HepG2 (cell line): ENCODE results near the gene ZNF524. TPM values are rescaled to one million over a fixed set of nuclear protein-coding genes. Genes with fewer than 3 reads are reported as not detected.

ENCODE experiments used
- ATAC-seq: fragments of 200-7000 bp; cut with Tn5 transposase; 3 replicates; pipeline ENCODE4 v1.9.1; 2020; ENCODE audit warnings: mild to moderate bottlenecking, moderate library complexity
- BruUV-seq: library from RNA; stranded (reverse); fragments of 400-500 nt; replicated peaks from 2 replicates; lab custom pipeline; 2021; lab: Mats Ljungman, UMichigan
- CTCF ChIA-PET: fragments of 300-600 bp; formaldehyde crosslinking; extraction: SDS; loops from one replicate; lab custom pipeline; 2021; ENCODE audit warnings: low total read pairs, inconsistent platforms, low intra/inter-chr PET ratio; lab: Yijun Ruan, JAX
- POLR2A ChIA-PET: fragments of 350-600 bp; sonication (Branson Sonifier 250); formaldehyde crosslinking; loops from one replicate; lab custom pipeline; 2020; ENCODE audit warnings: antibody characterized with exemption, inconsistent platforms; lab: Yijun Ruan, JAX
- DNase-seq: peaks from one replicate; pipeline ENCODE4 v3.0.0-alpha.2; 2015; ENCODE audit warnings: low spot score
- FAIRE-seq: peaks from 3 replicates; lab custom pipeline; 2011; peaks lifted over from hg19 to GRCh38; lab: Jason Lieb, UNC
- H2AFZ ChIP-seq: one replicate; pipeline ENCODE4 v1.6.1; 2011; ENCODE audit warnings: low read length, inconsistent platforms
- H3K27ac ChIP-seq: fragments of 300-600 bp; 3 replicates; pipeline ENCODE4 v1.8.0; 2011; ENCODE audit warnings: mixed run types, mild to moderate bottlenecking, mixed read lengths, low read length, inconsistent platforms; ENCODE audit not compliant: insufficient read depth; ENCODE audit errors: extremely low read length
- H3K27me3 ChIP-seq, 2 experiments: fragments of 200-600 bp in 1 of 2; 2 replicates in 1 of 2; 3 replicates in 1 of 2; pipeline versions ENCODE4 v1.6.0 to v1.8.0; 2011; ENCODE audit warnings: low read length in 2 of 2, mild to moderate bottlenecking in 2 of 2, moderate library complexity in 2 of 2, inconsistent platforms in 1 of 2; ENCODE audit not compliant: insufficient read depth in 2 of 2, control insufficient read depth in 1 of 2
- H3K36me3 ChIP-seq, 2 experiments: fragments of 200-600 bp in 1 of 2; replicated peaks in 1 of 2; 2 replicates in 1 of 2; 3 replicates in 1 of 2; pipeline versions ENCODE4 v1.5.1 to v1.8.0; 2011; ENCODE audit warnings: low read length in 2 of 2, inconsistent platforms in 1 of 2; ENCODE audit not compliant: insufficient read depth in 2 of 2, control insufficient read depth in 1 of 2
- H3K4me1 ChIP-seq: 2 replicates; pipeline ENCODE4 v1.5.1; 2012; ENCODE audit warnings: low read length, inconsistent platforms; ENCODE audit not compliant: insufficient read depth
- H3K4me2 ChIP-seq: 2 replicates; pipeline ENCODE4 v1.6.0; 2011; ENCODE audit warnings: low read depth, low read length, inconsistent platforms
- H3K4me3 ChIP-seq, 3 experiments: fragments of 200-600 bp in 1 of 3; sonication (generic), shearing (Covaris generic) in 1 of 3; replicated peaks in 1 of 3; 2 replicates each; pipeline ENCODE4 v1.5.1; 2011 to 2016; ENCODE audit warnings: low read length in 3 of 3, inconsistent platforms in 2 of 3, low read depth in 2 of 3, mild to moderate bottlenecking in 2 of 3, control low read depth in 1 of 3, mixed read lengths in 1 of 3; ENCODE audit not compliant: insufficient read depth in 1 of 3
- H3K79me2 ChIP-seq: one replicate; pipeline ENCODE4 v1.6.1; 2011; ENCODE audit warnings: low read length, inconsistent platforms; ENCODE audit not compliant: insufficient read depth
- H3K9ac ChIP-seq: 2 replicates; pipeline ENCODE4 v1.6.0; 2011; ENCODE audit warnings: mild to moderate bottlenecking, low read depth, low read length, inconsistent platforms; ENCODE audit not compliant: insufficient read depth
- H3K9me3 ChIP-seq: 2 replicates; pipeline ENCODE4 v1.5.1; 2012; ENCODE audit warnings: mild to moderate bottlenecking, low read length
- H4K20me1 ChIP-seq: 2 replicates; pipeline ENCODE4 v1.6.0; 2011; ENCODE audit warnings: inconsistent platforms, mild to moderate bottlenecking, low read length, moderate library complexity; ENCODE audit not compliant: insufficient read depth
- ELF1 ChIP-seq: sonication (generic); formaldehyde crosslinking; IDR thresholded peaks from 2 replicates; pipeline ENCODE4 v1.4.0; 2020; ENCODE audit warnings: missing genetic modification reagents
- EZH2 ChIP-seq: conservative IDR thresholded peaks from 2 replicates; pipeline ENCODE4 v1.6.1; 2012; ENCODE audit warnings: mild to moderate bottlenecking, low read depth, low read length, moderate library complexity
- FOXA3 ChIP-seq: IDR thresholded peaks from 2 replicates; pipeline ENCODE4 v1.6.1; 2016; ENCODE audit warnings: missing genetic modification reagents, missing compliant biosample characterization
- HNF4A ChIP-seq: sonication (generic); formaldehyde crosslinking; IDR thresholded peaks from 2 replicates; pipeline ENCODE4 v1.4.0; 2020; ENCODE audit warnings: missing genetic modification reagents
- KDM2A ChIP-seq: sonication (generic); formaldehyde crosslinking; IDR thresholded peaks from 2 replicates; pipeline ENCODE4 v1.4.0; 2020; ENCODE audit warnings: low read depth, missing genetic modification reagents, borderline replicate concordance
- PRMT3 ChIP-seq: sonication (generic); formaldehyde crosslinking; IDR thresholded peaks from 2 replicates; pipeline ENCODE4 v1.8.1; 2022; ENCODE audit warnings: low read depth, mild to moderate bottlenecking, moderate library complexity, missing genetic modification reagents, borderline replicate concordance
- SSRP1 ChIP-seq: IDR thresholded peaks from 2 replicates; pipeline ENCODE4 v1.6.1; 2016; ENCODE audit warnings: control low read depth
- TEAD2 ChIP-seq: sonication (generic); formaldehyde crosslinking; IDR thresholded peaks from 2 replicates; pipeline ENCODE4 v1.9.0; 2021; ENCODE audit warnings: missing genetic modification reagents
- WIZ ChIP-seq: sonication (generic); formaldehyde crosslinking; IDR thresholded peaks from 2 replicates; pipeline ENCODE4 v1.5.1; 2020; ENCODE audit warnings: mild to moderate bottlenecking, missing genetic modification reagents
- YEATS4 ChIP-seq: sonication (generic); formaldehyde crosslinking; IDR thresholded peaks from 2 replicates; pipeline ENCODE4 v1.4.0; 2020; ENCODE audit warnings: missing genetic modification reagents, borderline replicate concordance
- ZSCAN21 ChIP-seq: sonication (generic); formaldehyde crosslinking; IDR thresholded peaks from 2 replicates; pipeline ENCODE4 v1.8.0; 2022; ENCODE audit warnings: mild to moderate bottlenecking, missing genetic modification reagents, moderate library complexity, borderline replicate concordance
- WGBS: methylation state at CpG from one replicate; pipeline ENCODE4 v1.1.6; 2017; ENCODE audit warnings: low lambda C conversion rate; 5-methylcytosine and 5-hydroxymethylcytosine counted together
- in situ Hi-C: cut with HindIII; loops from 2 replicates; pipeline ENCODE4 v1.10.0; 2017; ENCODE audit warnings: low pct_unique_long_range_greater_than_20kb; ENCODE audit not compliant: extremely low pct_ligation_motif_present
- intact Hi-C: fragments of 100-400 bp; cut with micrococcal nuclease; formaldehyde crosslinking; loops from one replicate; pipeline ENCODE4 v1.10.0; 2022; ENCODE audit not compliant: unreplicated experiment
- polyA plus RNA-seq, 8 experiments: library from polyadenylated mRNA; depleted of rRNA in 3 of 8; stranded (reverse) in 7 of 8; unstranded in 1 of 8; fragments of >200 nt; fragmentation: Illumina TruSeq in 4 of 8; extraction: Trizol in 4 of 8; gene quantifications; 2 replicates each; pipeline versions ENCODE4 v1.2.1 to v1.2.3, GENCODE V29; 2011 to 2016; ENCODE audit warnings: low read depth in 4 of 8, missing spikeins in 1 of 8, mixed read lengths in 1 of 8; ENCODE audit not compliant: insufficient read depth in 1 of 8
- total RNA-seq, 5 experiments: library from RNA; depleted of rRNA; stranded (reverse); fragments of >200 nt; fragmentation: Illumina TruSeq; extraction: Trizol; gene quantifications; 2 replicates each; pipeline ENCODE4 v1.2.3, GENCODE V29; 2016; ENCODE audit warnings: low read depth in 1 of 5
- TF ChIP-seq, protein P1 (sequence below): IDR thresholded peaks from 2 replicates; pipeline ENCODE4 v1.6.1; 2016; ENCODE audit warnings: missing genetic modification reagents, missing compliant biosample characterization
- TF ChIP-seq, protein P2 (sequence below): IDR thresholded peaks from 2 replicates; pipeline ENCODE4 v1.6.1; 2016
- TF ChIP-seq, protein P3 (sequence below): sonication (generic); formaldehyde crosslinking; IDR thresholded peaks from 2 replicates; pipeline ENCODE4 v1.4.0; 2020; ENCODE audit warnings: mild to moderate bottlenecking, missing genetic modification reagents, borderline replicate concordance
- TF ChIP-seq, protein P4 (sequence below), 2 experiments: IDR thresholded peaks; 2 replicates each; pipeline ENCODE4 v1.6.1; 2011 to 2012; ENCODE audit warnings: low read length in 2 of 2, borderline replicate concordance in 1 of 2, low read depth in 1 of 2, mild to moderate bottlenecking in 1 of 2, moderate library complexity in 1 of 2

ZNF524 gene
- total and polyA plus RNA-seq, 2 of the 13 experiments (the other 11 are each of a cell fraction or from before 2014, with no cell fraction given): 3.2 to 4.6 TPM

DNA sequence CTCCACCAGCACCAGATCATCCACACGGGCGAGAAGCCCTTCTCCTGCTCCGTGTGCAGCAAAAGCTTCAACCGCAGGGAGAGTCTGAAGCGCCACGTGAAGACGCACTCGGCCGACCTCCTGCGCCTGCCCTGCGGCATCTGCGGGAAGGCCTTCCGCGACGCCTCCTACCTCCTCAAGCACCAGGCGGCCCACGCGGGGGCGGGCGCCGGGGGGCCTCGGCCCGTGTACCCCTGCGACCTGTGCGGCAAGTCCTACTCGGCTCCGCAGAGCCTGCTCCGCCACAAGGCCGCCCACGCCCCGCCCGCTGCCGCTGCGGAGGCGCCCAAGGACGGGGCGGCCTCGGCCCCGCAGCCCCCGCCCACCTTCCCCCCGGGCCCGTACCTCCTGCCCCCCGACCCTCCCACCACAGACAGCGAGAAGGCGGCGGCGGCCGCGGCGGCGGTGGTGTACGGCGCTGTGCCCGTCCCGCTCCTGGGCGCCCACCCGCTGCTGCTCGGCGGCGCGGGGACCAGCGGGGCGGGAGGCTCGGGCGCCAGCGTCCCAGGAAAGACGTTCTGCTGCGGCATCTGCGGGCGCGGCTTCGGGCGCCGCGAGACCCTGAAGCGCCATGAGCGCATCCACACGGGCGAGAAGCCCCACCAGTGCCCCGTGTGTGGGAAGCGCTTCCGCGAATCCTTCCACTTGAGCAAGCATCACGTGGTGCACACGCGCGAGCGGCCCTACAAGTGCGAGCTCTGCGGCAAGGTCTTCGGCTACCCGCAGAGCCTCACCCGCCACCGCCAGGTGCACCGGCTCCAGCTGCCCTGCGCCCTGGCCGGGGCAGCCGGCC lies 14.8 kb downstream of the ZNF524 start (continued):
- TF ChIP-seq PRMT3: no peak
- TF ChIP-seq, all 625 proteins: peak for 0

DNA sequence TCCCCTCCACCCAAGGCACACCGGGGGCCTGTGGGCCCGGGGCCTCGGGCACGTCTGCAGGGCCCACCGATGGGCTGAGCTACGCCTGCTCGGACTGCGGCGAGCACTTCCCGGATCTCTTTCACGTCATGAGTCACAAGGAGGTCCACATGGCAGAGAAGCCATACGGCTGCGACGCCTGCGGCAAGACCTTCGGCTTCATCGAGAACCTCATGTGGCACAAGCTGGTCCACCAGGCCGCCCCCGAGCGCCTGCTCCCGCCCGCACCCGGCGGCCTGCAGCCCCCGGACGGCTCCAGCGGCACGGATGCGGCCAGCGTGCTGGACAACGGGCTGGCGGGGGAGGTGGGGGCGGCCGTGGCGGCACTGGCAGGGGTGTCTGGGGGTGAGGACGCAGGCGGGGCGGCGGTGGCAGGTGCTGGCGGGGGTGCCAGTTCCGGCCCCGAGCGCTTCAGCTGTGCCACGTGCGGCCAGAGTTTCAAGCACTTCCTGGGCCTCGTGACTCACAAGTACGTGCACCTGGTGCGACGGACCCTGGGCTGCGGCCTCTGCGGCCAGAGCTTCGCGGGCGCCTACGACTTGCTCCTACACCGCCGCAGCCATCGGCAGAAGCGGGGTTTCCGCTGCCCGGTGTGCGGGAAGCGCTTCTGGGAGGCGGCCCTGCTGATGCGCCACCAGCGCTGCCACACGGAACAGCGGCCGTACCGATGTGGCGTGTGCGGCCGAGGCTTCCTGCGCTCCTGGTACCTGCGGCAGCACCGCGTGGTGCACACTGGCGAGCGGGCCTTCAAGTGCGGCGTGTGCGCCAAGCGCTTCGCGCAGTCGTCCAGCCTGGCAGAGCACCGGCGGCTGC lies 15.7 kb downstream of the ZNF524 start:
- no peaks in the 10 kb centered on the region for H3K9me3 ChIP-seq
- no peak overlapping the region for H3K4me2 ChIP-seq
- H3K4me1 ChIP-seq: peaks cover 8% of the 10 kb centered on the region
- DNase-seq: no peak
- POLR2A ChIA-PET: no interaction called here
- no peak overlapping the region for H3K4me3 ChIP-seq
- no peak overlapping the region for H3K27ac ChIP-seq
- TF ChIP-seq EZH2 (no peak), HNF4A (CRISPR knock-in tag) (no peak), ZSCAN21 (no peak), ELF1 (CRISPR knock-in tag) (no peak), KDM2A (no peak), TEAD2 (CRISPR knock-in tag) (no peak), FOXA3 (CRISPR knock-in tag) (no peak), WIZ (CRISPR knock-in tag) (no peak), SSRP1 (CRISPR knock-in tag) (no peak), YEATS4 (CRISPR knock-in tag) (no peak)
- TF ChIP-seq, protein P1, sequence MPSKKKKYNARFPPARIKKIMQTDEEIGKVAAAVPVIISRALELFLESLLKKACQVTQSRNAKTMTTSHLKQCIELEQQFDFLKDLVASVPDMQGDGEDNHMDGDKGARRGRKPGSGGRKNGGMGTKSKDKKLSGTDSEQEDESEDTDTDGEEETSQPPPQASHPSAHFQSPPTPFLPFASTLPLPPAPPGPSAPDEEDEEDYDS (CRISPR knock-in tag): no peak
- TF ChIP-seq, protein P2, sequence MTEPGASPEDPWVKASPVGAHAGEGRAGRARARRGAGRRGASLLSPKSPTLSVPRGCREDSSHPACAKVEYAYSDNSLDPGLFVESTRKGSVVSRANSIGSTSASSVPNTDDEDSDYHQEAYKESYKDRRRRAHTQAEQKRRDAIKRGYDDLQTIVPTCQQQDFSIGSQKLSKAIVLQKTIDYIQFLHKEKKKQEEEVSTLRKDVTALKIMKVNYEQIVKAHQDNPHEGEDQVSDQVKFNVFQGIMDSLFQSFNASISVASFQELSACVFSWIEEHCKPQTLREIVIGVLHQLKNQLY: no peak
- TF ChIP-seq, protein P3, sequence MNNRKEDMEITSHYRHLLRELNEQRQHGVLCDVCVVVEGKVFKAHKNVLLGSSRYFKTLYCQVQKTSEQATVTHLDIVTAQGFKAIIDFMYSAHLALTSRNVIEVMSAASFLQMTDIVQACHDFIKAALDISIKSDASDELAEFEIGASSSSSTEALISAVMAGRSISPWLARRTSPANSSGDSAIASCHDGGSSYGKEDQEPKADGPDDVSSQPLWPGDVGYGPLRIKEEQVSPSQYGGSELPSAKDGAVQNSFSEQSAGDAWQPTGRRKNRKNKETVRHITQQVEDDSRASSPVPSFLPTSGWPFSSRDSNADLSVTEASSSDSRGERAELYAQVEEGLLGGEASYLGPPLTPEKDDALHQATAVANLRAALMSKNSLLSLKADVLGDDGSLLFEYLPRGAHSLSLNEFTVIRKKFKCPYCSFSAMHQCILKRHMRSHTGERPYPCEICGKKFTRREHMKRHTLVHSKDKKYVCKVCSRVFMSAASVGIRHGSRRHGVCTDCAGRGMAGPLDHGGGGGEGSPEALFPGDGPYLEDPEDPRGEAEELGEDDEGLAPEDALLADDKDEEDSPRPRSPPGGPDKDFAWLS: no peak
- TF ChIP-seq, protein P4, sequence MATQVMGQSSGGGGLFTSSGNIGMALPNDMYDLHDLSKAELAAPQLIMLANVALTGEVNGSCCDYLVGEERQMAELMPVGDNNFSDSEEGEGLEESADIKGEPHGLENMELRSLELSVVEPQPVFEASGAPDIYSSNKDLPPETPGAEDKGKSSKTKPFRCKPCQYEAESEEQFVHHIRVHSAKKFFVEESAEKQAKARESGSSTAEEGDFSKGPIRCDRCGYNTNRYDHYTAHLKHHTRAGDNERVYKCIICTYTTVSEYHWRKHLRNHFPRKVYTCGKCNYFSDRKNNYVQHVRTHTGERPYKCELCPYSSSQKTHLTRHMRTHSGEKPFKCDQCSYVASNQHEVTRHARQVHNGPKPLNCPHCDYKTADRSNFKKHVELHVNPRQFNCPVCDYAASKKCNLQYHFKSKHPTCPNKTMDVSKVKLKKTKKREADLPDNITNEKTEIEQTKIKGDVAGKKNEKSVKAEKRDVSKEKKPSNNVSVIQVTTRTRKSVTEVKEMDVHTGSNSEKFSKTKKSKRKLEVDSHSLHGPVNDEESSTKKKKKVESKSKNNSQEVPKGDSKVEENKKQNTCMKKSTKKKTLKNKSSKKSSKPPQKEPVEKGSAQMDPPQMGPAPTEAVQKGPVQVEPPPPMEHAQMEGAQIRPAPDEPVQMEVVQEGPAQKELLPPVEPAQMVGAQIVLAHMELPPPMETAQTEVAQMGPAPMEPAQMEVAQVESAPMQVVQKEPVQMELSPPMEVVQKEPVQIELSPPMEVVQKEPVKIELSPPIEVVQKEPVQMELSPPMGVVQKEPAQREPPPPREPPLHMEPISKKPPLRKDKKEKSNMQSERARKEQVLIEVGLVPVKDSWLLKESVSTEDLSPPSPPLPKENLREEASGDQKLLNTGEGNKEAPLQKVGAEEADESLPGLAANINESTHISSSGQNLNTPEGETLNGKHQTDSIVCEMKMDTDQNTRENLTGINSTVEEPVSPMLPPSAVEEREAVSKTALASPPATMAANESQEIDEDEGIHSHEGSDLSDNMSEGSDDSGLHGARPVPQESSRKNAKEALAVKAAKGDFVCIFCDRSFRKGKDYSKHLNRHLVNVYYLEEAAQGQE (IDR thresholded peaks at IDR 0.05; ENCODE audit: borderline replicate concordance in 1 of 2, low read depth in 1 of 2, low read length in 2 of 2): no peak
- TF ChIP-seq, all 625 proteins: peak for 0
- WGBS: 97% methylated on average over 38 of the region's 88 CpGs
- Histone ChIP-seq H2AFZ (no peak overlapping the region), H3K79me2 (no peaks in the 10 kb centered on the region), H3K36me3 (peaks cover 2% of the 10 kb centered on the region in 2 experiments; a peak in 1 of 5 replicates), H4K20me1 (no peaks in the 10 kb centered on the region), H3K9ac (no peak overlapping the region), H3K27me3 (no peaks in the 10 kb centered on the region)
- CTCF ChIA-PET: no interaction called here
- in situ Hi-C loops: no loop called here
- FAIRE-seq: no peak
- intact Hi-C loops: no loop called here
- BruUV-seq: no TSS peak
- ATAC-seq: no peak
